HG03439 (cell line): ENCODE measurements around the gene PEPD.

Experiments used
- ATAC-seq: cut with Tn5 transposase; IDR thresholded peaks from one replicate; pipeline ENCODE4 v1.9.1; 2021; ENCODE audit warnings: mild to moderate bottlenecking, moderate library complexity; ENCODE audit not compliant: unreplicated experiment

The PEPD gene

GRCh38 chr19:33461256-33462111 is 60.1 kb downstream of the PEPD start:
- no peak for ATAC-seq

DNA sequence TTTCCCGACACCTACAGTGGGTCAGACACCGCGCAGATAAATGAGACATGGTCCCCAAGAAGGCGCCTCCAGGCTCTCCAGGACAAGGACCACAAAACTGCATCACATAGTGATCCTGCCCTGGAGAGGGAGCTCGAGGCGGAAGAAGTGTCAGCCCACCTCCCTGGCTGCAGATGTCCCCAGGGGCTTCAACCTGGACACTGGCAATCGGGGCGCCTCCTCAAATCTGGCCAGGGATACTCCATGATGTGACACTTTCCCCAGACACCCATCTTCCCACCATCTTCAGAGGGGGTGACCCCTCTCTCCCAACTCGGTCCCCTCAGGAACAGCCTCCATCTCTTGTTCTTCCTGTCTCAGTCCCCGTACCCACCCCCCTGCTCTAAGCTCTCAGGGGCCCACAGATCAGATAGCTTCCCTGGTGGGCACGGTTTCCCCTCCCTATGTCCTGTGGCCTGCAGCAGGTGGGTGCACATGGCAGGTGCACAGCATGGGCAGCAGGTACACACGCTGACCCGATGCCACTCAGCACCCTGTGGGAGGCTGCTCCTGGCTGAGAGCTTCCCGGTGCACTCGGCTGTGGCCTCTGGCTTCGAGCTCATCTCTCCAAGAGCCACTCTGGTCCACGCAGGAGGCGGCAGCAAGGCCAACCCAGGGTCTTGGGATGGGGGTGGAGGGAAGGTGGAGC is 61.2 kb downstream of the PEPD start:
- no peak for ATAC-seq

GRCh38 chr19:33459222-33460090 is 62.1 kb downstream of the PEPD start:
- ATAC-seq: no peak

DNA sequence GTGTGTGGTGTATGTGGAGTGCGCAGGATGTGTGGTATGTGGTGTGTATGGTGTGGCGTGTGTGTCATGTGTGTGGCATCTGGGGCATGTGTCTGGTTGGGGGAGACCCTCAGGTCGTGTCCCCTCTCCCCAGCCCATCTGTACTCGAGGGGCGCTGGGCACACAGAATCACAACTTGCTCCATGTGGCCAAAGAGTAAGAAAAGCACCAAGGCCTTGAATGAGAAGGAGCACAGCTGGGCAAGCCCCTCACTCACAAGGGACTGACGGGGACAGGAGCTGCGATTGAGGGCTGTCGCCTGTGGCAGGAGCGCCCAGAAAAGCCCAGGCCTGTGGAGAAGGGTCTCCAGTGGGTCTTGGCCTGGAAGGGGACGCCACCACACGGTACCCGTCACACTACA is 62.8 kb downstream of the PEPD start:
- no peak for ATAC-seq

GRCh38 chr19:33458171-33458633 is 63.4 kb downstream of the PEPD start:
- ATAC-seq: no peak

GRCh38 chr19:33456845-33457220 is 64.8 kb downstream of the PEPD start:
- no peak for ATAC-seq

DNA sequence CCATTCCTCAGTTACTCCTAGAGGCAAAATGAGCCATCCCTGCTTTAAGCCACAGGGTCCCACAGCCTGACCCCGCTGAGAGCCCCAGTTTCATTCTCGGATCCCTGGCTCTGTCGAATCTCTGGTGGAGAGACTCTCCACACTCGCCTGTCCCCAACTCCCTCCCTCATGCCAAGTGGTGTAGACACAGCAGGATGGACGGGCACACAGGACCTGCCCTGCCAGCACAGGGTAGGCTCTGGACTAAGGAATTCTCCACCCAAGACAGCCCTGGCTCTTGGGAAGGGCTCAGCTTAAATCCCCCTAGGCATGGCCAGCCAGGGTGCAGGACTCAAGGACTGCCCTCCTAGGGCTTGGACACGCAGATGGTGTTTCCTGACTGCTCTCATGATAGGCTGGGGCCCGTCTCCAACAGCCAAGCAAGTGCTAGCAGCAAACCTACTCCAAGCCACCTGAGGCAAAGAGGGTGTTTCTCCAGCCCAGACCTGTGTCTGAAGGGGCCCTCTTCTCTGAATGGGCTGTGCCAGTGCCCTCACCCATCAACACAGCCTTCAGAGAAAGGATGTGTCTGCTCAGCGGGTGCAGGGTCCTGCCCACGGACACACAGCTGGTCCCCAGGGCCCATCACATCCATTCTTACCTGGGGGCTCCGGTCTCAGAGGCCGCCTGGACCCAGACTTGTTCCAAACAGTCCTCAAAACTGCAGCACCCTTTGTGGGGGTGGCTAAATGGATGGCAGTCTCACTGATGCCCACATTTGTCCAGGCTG is 65.3 kb downstream of the PEPD start:
- ATAC-seq: no peak

- ATAC-seq: no peak
Measured at GRCh38 chr19:33453265-33453664, 68.3 kb downstream of the PEPD start.

DNA sequence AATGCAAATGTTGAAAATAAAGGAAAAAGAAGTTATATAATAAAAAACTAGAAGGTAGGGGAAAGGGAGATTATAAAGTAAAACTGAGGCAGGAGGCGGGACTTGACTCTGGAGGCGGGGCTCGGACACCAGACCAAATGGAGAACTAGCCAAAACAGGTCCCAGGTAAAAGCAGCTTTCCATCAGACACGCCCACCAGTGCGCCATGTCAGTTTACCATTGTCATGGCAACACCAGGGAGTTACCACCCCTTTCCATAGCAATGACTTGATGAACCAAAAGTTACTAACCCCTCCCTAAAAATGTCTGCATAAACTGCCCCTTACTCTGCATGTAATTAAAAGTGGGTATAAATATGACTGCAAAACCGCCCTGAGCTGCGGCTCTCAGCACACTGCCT is 70.9 kb downstream of the PEPD start:
- ATAC-seq: no peak

- no peak for ATAC-seq
Measured at GRCh38 chr19:33449799-33450198, 71.8 kb downstream of the PEPD start.

DNA sequence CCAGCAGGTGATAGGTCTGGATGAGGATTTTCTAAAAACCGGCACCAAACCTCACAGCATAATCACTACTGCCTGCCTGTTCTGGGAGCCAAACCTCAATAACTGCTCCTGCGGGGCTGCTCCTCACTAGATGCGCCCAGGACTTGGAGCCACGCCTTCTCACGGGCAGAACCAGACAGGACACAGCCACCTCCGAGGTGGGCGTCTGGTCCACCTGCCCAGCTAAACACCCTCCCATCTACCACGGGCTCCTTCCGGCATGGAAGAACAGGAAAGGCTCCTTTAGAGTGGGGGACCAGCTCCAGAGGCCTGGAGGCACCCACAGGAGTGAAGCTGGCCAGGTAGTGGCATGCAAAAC is 73.5 kb downstream of the PEPD start:
- ATAC-seq: no peak

GRCh38 chr19:33447336-33448158 is 74.0 kb downstream of the PEPD start:
- no peak for ATAC-seq

DNA sequence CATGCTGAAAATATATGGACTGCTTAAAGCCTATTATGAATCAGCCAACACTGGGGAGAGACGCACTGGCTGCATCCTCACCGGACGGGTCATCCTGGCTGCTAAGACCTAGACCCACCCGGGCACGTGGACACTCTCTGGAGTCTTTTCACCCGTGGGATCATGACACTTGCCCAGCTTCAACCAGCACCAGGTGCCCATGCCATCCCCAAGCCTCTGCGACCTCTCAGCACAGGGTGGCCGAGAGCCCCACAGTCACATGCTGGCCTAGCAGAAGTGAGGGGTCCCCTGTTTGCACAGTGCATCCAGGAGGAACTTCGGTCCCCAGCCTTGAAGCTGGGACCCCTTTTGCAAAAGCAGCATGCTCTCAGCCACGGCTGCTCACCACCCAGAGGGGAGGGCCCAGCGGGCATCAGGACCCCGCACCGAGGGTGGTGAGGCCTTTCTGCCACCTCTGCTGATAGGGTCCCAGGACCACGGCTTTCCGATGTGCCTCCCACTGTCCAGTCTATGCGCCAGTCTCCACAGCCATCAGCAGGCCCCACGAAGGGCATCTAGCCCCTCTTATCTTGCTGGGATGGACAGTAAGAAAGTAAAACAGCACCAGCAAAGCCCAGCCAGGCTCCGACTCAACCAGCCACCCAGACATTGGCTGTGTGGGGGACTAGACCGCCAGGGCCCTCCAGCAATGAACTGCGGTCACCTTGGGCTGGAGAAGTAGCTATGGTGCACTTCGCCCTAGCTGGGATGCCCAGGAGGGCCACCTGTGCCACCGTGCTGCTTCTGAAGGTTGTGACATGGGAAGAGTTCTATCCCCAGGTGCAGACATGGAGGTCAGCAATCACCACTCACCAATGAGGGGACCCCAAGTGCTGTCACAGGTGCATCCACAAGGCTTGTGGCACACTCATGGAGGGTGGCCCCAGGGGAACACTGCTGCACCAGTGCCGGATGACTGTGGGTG is 75.0 kb downstream of the PEPD start:
- ATAC-seq: no peak

GRCh38 chr19:33445442-33446329 is 75.9 kb downstream of the PEPD start:
- no peak for ATAC-seq

GRCh38 chr19:33444562-33445441 is 76.8 kb downstream of the PEPD start:
- ATAC-seq: no peak

DNA sequence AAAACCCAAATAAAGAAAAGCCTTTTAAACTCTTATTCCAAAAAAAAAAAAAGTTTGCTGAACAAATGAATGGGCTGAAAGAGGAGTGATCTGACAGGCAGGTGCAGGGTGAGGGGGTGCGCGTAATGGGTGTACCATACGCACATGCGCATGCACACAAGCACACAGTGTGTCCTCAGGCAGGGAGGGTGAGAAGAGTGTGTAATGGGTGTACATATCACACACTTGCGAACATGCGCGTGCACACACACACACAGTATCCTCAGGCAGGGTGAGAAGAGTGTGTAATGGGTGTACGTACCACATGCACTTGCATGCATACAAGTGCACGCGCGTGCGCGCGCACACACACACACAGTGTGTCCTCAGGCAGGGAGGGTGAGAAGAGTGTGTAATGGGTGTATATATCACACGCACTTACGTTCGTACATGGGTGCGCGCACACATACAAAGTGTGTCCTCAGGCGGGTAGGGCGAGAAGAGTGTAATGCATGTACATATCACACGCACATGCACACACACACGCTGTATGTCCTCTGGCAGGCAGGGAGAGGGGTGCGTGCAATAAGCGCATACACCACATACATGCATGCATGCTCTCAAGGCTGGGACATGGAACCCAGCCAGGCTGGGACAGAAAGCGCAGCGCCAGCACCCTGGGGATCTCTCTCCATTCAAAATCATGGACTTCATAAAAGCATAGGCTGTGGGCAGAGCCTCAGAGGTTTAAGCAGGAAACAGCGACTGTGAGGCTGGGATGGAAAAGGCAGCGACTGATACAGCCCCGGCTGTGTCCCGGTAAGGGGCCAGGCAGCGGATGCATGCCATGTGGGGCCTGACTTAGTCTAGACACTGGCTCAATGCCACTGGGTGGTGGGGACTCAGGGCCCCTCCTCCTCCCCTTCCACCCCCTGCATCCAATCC is 77.7 kb downstream of the PEPD start:
- no peak for ATAC-seq
